Left lung (tissue), 10 donors: ENCODE results near the gene WLS. TPM values are rescaled to one million over a fixed set of nuclear protein-coding genes. Genes with fewer than 3 reads are reported as not detected.

ENCODE experiments used
- ATAC-seq: fragments of 200-7000 bp; cut with Tn5 transposase; one replicate; pipeline ENCODE4 v1.9.1; 2020; ENCODE audit warnings: moderate library complexity
- DNase-seq, 4 donors: peaks; one replicate each; pipeline ENCODE4 v3.0.0-alpha.2; 2013 to 2020
- H3K27ac ChIP-seq, 2 donors: fragments of 200-600 bp; sonication (generic) in 1 of 2; one replicate each; pipeline versions ENCODE4 v1.5.0 to v1.8.0; 2020 to 2021
- H3K27me3 ChIP-seq, 2 donors: fragments of 200-600 bp; sonication (generic) in 1 of 2; one replicate each; pipeline versions ENCODE4 v1.5.0 to v1.8.0; 2020 to 2021
- H3K36me3 ChIP-seq, 2 donors: fragments of 200-600 bp; sonication (generic) in 1 of 2; one replicate each; pipeline versions ENCODE4 v1.5.0 to v1.8.0; 2020 to 2021
- H3K4me1 ChIP-seq, 2 donors: fragments of 200-600 bp; one replicate each; pipeline ENCODE4 v1.8.0; 2021
- H3K4me3 ChIP-seq, 2 donors: fragments of 200-600 bp; sonication (generic) in 1 of 2; one replicate each; pipeline versions ENCODE4 v1.5.0 to v1.8.0; 2020 to 2021; ENCODE audit warnings: mild to moderate bottlenecking in 1 of 2
- H3K9me3 ChIP-seq, 2 donors: fragments of 200-600 bp; sonication (generic) in 1 of 2; one replicate each; pipeline versions ENCODE4 v1.5.0 to v1.8.0; 2020 to 2021
- CTCF ChIP-seq, 2 donors: fragments of 200-600 bp; sonication (generic) in 1 of 2; IDR thresholded peaks; one replicate each; pipeline versions ENCODE4 v1.5.0 to v1.8.0; 2021; ENCODE audit warnings: antibody characterized with exemption in 2 of 2
- intact Hi-C, 2 donors: fragments of 100-400 bp; cut with DNase I; formaldehyde crosslinking; loops; one replicate each; pipeline versions ENCODE4 v1.11.2 to v1.14.2; 2022
- polyA plus RNA-seq, 6 donors: library from polyadenylated mRNA; unstranded; fragments of 120-200 nt; gene quantifications; one replicate each; pipeline ENCODE4 v1.2.1, GENCODE V29; 2013; ENCODE audit not compliant: insufficient read length in 6 of 6
- total RNA-seq, 2 donors: library from RNA; stranded (reverse); fragmentation: NEBNext Ultra II Directional; extraction: Animal tissue kit (Norgen Biotek cat#: 25700); gene quantifications; one replicate each; pipeline ENCODE4 v1.2.1, GENCODE V29; 2021
- donor health status: DM: no; HTN: yes; CAD: no.
- donor health status: DM: no; HTN: no; CAD: no.

Gene WLS
- total and polyA plus RNA-seq, 8 donors: 85.7 to 176 (median 137) TPM

GRCh38 chr1:68217060-68217554, 15.2 kb downstream of the WLS start:
- no peaks in the 10 kb centered on the region for H3K36me3 ChIP-seq
- no peak overlapping the region for H3K4me3 ChIP-seq
- intact Hi-C loops: no loop called here
- ATAC-seq (no peak), DNase-seq (no peak)
- H3K27ac ChIP-seq: no peak overlapping the region
- H3K9me3 ChIP-seq: no peaks in the 10 kb centered on the region
- H3K27me3 ChIP-seq: no peaks in the 10 kb centered on the region
- no peak for TF ChIP-seq CTCF (IDR thresholded peaks at IDR 0.05)
- peaks cover 3 to 22% of the 10 kb centered on the region in 2 donors for H3K4me1 ChIP-seq

GRCh38 chr1:68216089-68216772, 16.1 kb downstream of the WLS start:
- intact Hi-C loops: no loop called here
- DNase-seq: peak in 1 of 4 donors; percentile 44
- no peaks in the 10 kb centered on the region for H3K27me3 ChIP-seq
- H3K27ac ChIP-seq: no peak overlapping the region
- H3K36me3 ChIP-seq: no peaks in the 10 kb centered on the region
- peaks cover 3 to 21% of the 10 kb centered on the region in 2 donors for H3K4me1 ChIP-seq
- no peak for TF ChIP-seq CTCF (IDR thresholded peaks at IDR 0.05)
- ATAC-seq: no peak
- no peaks in the 10 kb centered on the region for H3K9me3 ChIP-seq
- H3K4me3 ChIP-seq: no peak overlapping the region

- Histone ChIP-seq H3K27me3 (no peaks in the 10 kb centered on the region), H3K9me3 (no peaks in the 10 kb centered on the region), H3K4me1 (peaks cover 10 to 23% of the 10 kb centered on the region in 2 donors), H3K27ac (peak overlapping the region in 1 of 2 donors; percentile 3), H3K4me3 (no peak overlapping the region), H3K36me3 (no peaks in the 10 kb centered on the region)
- peak in 3 of 4 donors; percentile 46 to 80 (median 68) for DNase-seq
- TF ChIP-seq CTCF (IDR thresholded peaks at IDR 0.05): no peak
- intact Hi-C loops: no loop called here
- no peak for ATAC-seq
Observed at GRCh38 chr1:68213843-68214242, 18.5 kb downstream of the WLS start.

GRCh38 chr1:68211761-68212380, 20.5 kb downstream of the WLS start:
- Histone ChIP-seq H3K36me3 (no peaks in the 10 kb centered on the region), H3K4me3 (no peak overlapping the region), H3K4me1 (peaks cover 16 to 21% of the 10 kb centered on the region in 2 donors), H3K27ac (no peak overlapping the region), H3K9me3 (no peaks in the 10 kb centered on the region), H3K27me3 (no peaks in the 10 kb centered on the region)
- DNase-seq (no peak), ATAC-seq (no peak)
- intact Hi-C loops: no loop called here
- TF ChIP-seq CTCF (IDR thresholded peaks at IDR 0.05): no peak

GRCh38 chr1:68210829-68211228, 21.5 kb downstream of the WLS start:
- Histone ChIP-seq H3K4me1 (peaks cover 15 to 17% of the 10 kb centered on the region in 2 donors), H3K27ac (no peak overlapping the region), H3K4me3 (no peak overlapping the region), H3K36me3 (no peaks in the 10 kb centered on the region), H3K27me3 (no peaks in the 10 kb centered on the region), H3K9me3 (no peaks in the 10 kb centered on the region)
- no peak for DNase-seq
- intact Hi-C loops: no loop called here
- TF ChIP-seq CTCF (IDR thresholded peaks at IDR 0.05): no peak
- no peak for ATAC-seq
